NCI-H1092 (cell line): ENCODE measurements around the gene DNAJC27.

Experiments
- DNase-seq: peaks from one replicate; lab custom pipeline; 2025; lab: John Stamatoyannopoulos, UW

The DNAJC27 gene

GRCh38 chr2:24925815-24926214, 45.9 kb downstream of the DNAJC27 start:
- no peak for DNase-seq

GRCh38 chr2:24924732-24925131, 47.0 kb downstream of the DNAJC27 start:
- DNase-seq = no peak

DNA sequence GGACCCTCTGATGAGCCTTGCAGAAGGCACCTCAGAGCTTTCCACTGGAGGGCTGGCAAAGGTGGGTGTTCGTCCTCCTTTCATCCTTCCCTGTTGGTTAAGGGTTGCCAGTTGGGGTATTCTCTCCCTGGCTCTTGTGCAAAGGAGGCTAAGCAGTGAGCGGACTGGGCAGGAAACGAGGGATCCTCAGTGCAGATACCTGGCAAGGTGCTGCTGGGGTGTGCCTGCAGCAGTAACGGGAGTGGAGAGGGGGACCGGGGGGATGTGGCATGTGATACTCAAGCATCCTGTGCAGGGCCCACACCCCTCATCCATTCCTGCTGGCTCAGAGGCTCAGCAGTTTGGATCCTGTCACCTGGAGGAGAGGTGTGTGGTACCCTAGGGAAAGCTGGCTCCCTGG, 47.5 kb downstream of the DNAJC27 start:
- DNase-seq = no peak

DNA sequence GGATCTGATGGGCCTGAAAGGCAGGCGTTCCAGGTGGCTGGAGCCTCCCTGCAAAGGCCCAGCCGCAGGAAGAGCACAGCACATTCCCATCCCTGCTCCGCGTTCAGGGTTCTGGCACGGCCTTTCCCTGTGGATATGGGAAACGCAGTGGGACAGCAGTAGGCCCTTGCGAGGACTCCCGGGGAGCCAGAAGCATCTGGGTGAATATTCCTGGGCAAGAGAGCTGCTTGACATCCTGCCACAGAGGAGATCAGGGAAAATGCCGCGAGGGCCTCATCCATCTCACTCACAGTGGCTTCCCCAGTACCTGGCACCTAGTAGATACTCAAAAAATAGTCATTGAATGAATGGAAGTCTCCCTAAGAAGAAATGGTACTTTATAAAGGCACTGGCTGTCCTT, 48.6 kb downstream of the DNAJC27 start:
- DNase-seq = no peak

- no peak for DNase-seq
These were observed 49.2 kb downstream of the DNAJC27 start for GRCh38 chr2:24922556-24922955.

- no peak for DNase-seq
These were observed 50.8 kb downstream of the DNAJC27 start for GRCh38 chr2:24920809-24921441.

- no peak for DNase-seq
These were observed 51.5 kb downstream of the DNAJC27 start, which contains the start of gene ADCY3 for GRCh38 chr2:24920098-24920808. Gene ADCY3 (minus strand): TSS chr2:24920237. CDS start chr2:24918987, 1,250 bp downstream.

DNA sequence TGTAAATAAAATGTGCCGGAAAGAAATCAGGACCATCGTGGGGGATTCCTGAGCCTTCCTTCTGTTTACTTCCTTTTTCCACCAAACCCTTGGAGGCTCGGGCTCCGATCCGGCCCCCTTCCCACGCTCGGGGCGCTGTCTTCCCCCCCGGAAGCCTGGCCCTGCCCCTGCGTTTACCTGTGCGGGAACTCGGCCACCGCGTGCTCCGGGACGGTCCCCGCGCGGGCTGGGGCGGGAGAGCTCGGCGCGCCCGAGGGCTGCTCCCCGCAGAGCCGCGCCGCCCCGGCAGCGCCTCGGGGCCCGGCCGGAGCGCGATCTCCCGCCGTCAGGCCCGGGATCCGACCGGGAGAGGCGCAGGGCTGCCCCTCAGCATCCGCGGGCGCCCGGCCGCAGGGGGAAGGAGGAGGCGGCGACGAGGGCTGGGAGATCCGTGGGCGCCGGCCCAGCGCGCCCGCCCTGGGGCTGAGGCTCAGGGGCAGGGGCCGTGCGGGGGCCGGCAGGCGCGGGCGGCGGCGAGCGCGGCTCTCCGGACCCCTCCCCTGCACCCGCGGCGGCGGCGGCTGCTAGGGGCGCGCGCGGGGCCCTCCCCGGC, 52.2 kb downstream of the DNAJC27 start:
- DNase-seq = no peak

- no peak for DNase-seq
These were observed 52.7 kb downstream of the DNAJC27 start for GRCh38 chr2:24919037-24919505.

- no peak for DNase-seq
These were observed 53.3 kb downstream of the DNAJC27 start for GRCh38 chr2:24918326-24919036.

GRCh38 chr2:24917731-24918325, 53.9 kb downstream of the DNAJC27 start:
- no peak for DNase-seq

GRCh38 chr2:24917086-24917485, 54.7 kb downstream of the DNAJC27 start:
- no peak for DNase-seq

DNA sequence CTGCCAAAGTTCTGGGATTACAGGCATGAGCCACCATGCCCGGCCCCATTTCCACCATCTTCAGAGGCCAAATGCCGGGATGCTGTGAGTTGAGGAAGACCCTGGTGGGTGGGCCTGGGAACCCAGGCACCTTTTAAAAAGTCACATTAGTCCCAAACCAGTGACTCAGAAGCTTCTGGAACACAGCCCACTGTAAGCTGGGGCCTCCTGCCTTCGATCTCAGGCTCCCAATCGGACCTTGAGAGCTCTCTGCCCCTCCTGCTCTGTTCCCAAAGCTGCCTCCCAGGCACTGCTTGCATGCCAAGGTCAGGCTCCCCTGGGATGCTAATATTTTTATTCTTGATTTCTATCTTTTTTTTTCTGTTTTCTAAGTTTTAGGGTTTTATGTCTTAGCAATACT, 56.0 kb downstream of the DNAJC27 start:
- DNase-seq = no peak

DNA sequence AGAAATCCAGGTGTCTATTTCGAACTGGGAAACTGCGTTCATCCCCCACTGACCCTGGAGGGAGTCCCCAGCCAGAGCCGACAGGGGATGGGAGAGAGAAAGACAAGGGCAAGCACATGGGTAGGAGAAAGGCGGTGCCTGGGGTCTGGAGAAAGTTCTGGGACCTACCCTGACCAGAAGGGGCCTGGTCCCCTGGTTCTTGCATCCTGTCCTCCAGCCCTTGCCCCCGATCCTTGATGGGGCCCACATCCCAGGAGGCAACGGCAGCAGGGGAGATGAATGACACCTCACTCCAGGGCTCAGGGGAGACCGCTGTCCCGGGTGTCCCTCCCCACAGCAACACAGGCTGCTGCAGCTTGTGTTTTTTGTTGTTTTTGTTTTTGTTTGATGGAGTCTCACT, 56.6 kb downstream of the DNAJC27 start:
- DNase-seq = no peak

DNA sequence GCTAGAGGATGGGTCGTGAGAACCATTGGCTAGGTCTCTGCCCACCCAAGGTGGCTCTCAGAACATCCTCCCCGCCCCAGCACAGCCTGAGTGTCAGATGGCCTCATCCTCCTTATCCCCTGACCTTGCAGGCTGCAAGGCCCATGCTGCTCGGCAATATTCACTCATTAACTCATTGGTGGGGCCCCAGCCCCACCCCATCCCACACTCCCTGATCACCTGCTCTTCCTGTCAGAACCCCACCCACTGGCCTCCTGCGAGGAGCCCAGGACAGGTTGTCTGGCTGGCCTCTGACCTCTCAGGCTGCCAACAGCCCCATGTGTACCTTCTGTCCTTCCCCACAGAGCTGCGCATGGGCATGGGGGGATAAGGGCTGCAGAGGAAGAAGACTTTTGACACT, 57.0 kb downstream of the DNAJC27 start:
- DNase-seq = no peak

DNA sequence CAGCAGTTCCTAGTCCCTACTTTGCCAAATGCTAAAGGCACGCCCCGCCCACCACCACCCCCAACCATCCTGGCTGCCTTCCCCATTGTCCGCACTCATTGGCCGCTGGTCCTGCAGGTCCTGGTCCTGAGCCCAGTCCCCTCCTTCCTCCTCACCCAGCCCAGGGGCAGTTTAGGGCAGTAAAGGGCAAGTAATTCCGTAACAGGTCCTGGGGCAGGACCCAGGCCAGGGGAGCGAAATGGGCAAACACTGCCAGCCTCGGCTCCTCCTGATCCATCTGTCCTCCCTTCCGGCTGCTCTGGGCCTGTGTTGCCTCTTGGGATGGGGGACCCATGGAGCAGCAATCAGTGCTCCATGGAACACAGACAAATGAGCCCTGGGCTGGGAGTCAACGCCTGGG, 57.8 kb downstream of the DNAJC27 start:
- DNase-seq = no peak

DNA sequence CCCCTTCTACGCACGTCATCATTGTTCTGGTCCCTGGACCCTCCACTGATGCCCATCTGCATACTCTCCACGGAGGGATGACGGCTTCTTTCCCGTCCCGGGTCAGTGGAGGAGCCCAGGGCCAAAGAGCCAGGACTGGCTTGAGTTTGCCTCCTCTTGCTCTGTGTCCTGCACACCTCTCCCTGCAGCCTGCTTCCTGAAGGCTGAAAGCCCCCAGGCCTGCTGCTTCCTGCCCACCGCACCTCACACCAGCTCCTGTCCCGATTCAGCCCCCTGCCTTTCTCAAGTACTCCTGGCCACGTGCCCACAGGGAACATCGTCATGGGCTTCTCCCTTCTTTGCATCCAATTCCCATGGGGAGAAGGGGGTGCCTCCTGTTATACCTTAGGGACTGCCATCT, 58.8 kb downstream of the DNAJC27 start:
- DNase-seq = no peak

GRCh38 chr2:24912523-24912922, 59.2 kb downstream of the DNAJC27 start:
- DNase-seq = no peak

DNA sequence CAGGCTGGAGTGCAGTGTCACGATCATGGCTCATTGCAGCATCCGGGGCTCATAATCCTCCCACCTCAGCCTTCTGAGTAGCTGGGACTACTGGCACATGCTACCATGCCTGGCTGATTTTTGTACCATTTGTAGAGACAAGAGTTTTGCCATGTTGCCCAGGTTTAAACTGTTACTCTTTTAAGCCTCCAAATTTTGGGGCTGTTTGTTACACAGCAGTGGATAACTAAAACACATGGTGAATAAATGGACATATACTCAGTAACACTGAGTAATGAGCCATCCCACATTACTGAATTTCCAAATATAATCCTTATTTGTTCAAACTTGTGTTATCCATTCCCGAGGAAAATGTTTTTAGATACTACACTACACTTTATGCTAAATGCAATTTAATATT, 61.5 kb downstream of the DNAJC27 start:
- DNase-seq = no peak

DNA sequence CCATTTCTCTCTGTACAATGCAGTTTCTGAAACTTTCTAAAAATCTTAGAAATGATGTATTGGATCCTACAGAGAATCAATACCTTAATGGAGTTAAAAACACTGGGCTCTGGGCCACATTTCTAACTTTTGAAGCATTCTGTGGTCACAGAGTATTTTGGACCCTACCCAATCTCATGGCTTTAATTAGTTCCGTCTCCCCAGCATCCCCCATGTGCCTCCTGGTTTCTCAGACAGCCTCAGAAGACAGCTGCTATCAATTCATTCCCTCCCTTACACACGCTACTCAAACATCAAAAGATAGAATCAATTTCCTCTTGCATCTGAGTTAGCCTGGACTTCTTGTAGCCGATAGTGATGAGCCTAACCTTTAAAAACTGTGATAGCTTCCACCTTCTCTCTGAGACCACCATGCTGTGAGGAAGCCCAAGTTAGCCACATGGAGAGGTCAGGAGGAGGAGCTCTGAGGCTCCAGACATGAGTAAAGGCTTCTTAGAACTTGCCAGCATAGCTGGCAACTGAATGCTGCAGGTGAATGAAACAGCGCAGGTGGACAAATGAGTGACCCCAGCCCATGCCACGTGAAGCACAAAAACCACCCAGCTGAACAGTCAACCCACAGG, 62.1 kb downstream of the DNAJC27 start:
- DNase-seq = no peak

- no peak for DNase-seq
These were observed 63.3 kb downstream of the DNAJC27 start for GRCh38 chr2:24908461-24908901.

DNA sequence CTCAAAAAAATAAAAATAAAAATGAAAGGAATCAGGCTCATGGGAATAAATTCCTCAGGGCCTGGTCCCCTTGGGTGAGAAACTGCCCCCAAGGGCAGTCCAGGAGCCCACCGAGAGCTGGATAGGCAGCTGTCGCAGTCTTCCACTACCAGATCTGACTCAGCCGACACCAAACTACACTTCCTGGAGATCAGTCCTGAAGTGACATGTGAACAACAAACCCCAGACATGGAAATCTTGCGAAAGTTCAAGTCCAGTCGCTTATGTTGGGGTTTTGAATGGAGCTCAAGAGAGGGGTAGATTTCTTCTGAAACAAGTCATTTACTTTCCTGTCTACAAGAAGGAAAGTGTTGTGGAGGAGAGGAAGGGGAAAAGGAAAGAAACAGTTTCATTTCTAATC, 64.6 kb downstream of the DNAJC27 start:
- DNase-seq = no peak
